Transverse colon (tissue), 4 donors: ENCODE results near the gene GPR17.

Experiments
- CTCF ChIP-seq, 5 experiments: fragments of 200-600 bp in 3 of 5; fragments of 450-650 bp in 2 of 5; sonication (generic) in 3 of 5; IDR thresholded peaks; 1 replicate in 2 of 5; 2 replicates in 3 of 5; pipeline ENCODE4 v1.5.1; 2016 to 2017; ENCODE audit warnings: antibody characterized with exemption in 5 of 5, inconsistent platforms in 3 of 5, mild to moderate bottlenecking in 2 of 5, moderate library complexity in 1 of 5
- POLR2A ChIP-seq: fragments of 450-650 bp; IDR thresholded peaks from one replicate; pipeline ENCODE4 v1.6.1; 2016; ENCODE audit warnings: antibody characterized with exemption, mild to moderate bottlenecking, moderate library complexity
- POLR2AphosphoS5 ChIP-seq, 3 donors: sonication (generic); formaldehyde crosslinking; IDR thresholded peaks; one replicate each; pipeline ENCODE4 v1.6.1; 2016; ENCODE audit warnings: antibody characterized with exemption in 3 of 3

- TF ChIP-seq CTCF (IDR thresholded peaks at IDR 0.05) (peak in 3 of 5 experiments; percentile 4 to 33 (median 7)), POLR2AphosphoS5 (IDR thresholded peaks at IDR 0.05) (peak in 1 of 3 donors; percentile 56), POLR2A (no peak)
Observed at GRCh38 chr2:127650041-127650784, 4.3 kb downstream of the GPR17 start.
